ENCODE results near the gene HBG1.
"Not testable (repeated sequence)": the region's sequence is repeated elsewhere in the genome, so short reads cannot be mapped to it uniquely, and the experiment has no call there.

Gene HBG1

DNA sequence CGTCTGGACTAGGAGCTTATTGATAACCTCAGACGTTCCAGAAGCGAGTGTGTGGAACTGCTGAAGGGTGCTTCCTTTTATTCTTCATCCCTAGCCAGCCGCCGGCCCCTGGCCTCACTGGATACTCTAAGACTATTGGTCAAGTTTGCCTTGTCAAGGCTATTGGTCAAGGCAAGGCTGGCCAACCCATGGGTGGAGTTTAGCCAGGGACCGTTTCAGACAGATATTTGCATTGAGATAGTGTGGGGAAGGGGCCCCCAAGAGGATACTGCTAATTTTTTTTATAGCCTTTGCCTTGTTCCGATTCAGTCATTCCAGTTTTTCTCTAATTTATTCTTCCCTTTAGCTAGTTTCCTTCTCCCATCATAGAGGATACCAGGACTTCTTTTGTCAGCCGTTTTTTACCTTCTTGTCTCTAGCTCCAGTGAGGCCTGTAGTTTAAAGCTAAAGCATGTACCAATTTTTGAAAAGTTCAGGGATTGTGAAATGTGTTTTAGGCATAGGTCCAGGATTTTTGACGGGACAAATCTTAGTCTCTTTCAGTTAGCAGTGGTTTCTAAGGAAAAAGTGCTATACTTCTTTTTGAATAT is at the start of gene HBG1:
Gene HBG1 (minus strand): TSS at position 51 of the 590 bp plus-strand sequence. CDS start 53 bp downstream, outside the sequence.
- H3K36me3 ChIP-seq (ENCODE audit: control insufficient read depth, insufficient read depth, low read length); H3K4me1 ChIP-seq (ENCODE audit: control insufficient read depth, insufficient read depth, low read length); H3K27me3 ChIP-seq (ENCODE audit: control insufficient read depth, insufficient read depth, low read length); H3K9ac ChIP-seq (ENCODE audit: low read depth, low read length); H3K4me3 ChIP-seq (ENCODE audit: low read depth, low read length); H3K9me3 ChIP-seq (ENCODE audit: control insufficient read depth, insufficient read depth, low read length); H3K27ac ChIP-seq (ENCODE audit: low read depth, low read length): not testable (repeated sequence)

DNA sequence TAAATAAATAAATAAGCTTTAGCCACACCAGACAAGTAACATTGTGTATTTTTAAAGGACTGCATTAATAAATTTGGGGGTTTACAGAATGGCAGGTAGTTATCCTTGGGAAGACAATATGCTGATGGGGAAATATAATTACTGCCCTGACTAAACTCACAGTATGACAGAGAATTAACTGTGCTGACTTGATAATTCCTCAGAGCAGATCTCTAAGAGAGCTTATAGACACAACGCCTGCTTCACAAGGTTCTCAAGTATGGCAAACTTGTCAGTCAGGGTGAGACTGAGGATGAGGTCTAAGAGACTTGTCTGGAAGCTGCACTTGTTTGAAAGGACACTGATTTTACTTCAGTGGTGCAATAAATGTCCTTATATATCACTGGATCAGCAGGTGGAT is 48.8 kb upstream of the HBG1 start:
- no peak overlapping the region for H3K4me3 ChIP-seq (ENCODE audit: low read depth, low read length)
- H3K27ac ChIP-seq (ENCODE audit: low read depth, low read length): no peak overlapping the region
- no peaks in the 10 kb centered on the region for H3K27me3 ChIP-seq (ENCODE audit: control insufficient read depth, insufficient read depth, low read length)
- H3K9ac ChIP-seq (ENCODE audit: low read depth, low read length): no peak overlapping the region
- H3K36me3 ChIP-seq (ENCODE audit: control insufficient read depth, insufficient read depth, low read length): no peaks in the 10 kb centered on the region
- no peaks in the 10 kb centered on the region for H3K9me3 ChIP-seq (ENCODE audit: control insufficient read depth, insufficient read depth, low read length)
- no peaks in the 10 kb centered on the region for H3K4me1 ChIP-seq (ENCODE audit: control insufficient read depth, insufficient read depth, low read length)

DNA sequence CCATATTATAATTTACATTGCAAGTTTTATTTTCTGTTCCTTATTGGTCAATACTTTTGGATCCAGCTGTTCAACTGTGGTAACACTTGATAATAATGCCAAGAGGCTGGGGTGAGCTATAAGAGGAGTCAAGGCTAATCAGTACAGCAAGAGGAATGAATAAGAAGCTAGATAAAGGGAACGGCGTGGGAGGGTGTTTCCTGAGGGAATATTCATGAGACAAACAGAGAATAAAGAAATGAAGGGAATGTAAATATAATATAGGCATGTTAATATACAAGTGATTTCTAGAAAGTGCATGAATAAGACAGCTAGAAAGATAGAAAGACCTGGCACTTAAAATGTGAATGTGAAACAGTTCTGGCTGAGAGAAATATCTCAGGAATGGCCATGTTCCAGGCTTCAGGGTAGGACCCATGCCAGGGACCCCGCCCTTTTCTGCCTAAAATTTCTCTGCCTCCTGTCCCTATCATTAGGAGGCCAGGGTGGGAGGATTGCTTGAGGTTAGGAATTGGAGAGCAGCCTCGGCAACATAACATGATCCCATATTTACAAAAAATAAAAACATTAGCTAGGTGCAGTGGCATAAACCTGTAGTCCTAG is 48.2 kb upstream of the HBG1 start:
- Histone ChIP-seq H3K27me3 (ENCODE audit: control insufficient read depth, insufficient read depth, low read length) (no peaks in the 10 kb centered on the region), H3K4me1 (ENCODE audit: control insufficient read depth, insufficient read depth, low read length) (no peaks in the 10 kb centered on the region), H3K27ac (ENCODE audit: low read depth, low read length) (no peak overlapping the region), H3K4me3 (ENCODE audit: low read depth, low read length) (no peak overlapping the region), H3K36me3 (ENCODE audit: control insufficient read depth, insufficient read depth, low read length) (no peaks in the 10 kb centered on the region), H3K9me3 (ENCODE audit: control insufficient read depth, insufficient read depth, low read length) (no peaks in the 10 kb centered on the region), H3K9ac (ENCODE audit: low read depth, low read length) (no peak overlapping the region)

DNA sequence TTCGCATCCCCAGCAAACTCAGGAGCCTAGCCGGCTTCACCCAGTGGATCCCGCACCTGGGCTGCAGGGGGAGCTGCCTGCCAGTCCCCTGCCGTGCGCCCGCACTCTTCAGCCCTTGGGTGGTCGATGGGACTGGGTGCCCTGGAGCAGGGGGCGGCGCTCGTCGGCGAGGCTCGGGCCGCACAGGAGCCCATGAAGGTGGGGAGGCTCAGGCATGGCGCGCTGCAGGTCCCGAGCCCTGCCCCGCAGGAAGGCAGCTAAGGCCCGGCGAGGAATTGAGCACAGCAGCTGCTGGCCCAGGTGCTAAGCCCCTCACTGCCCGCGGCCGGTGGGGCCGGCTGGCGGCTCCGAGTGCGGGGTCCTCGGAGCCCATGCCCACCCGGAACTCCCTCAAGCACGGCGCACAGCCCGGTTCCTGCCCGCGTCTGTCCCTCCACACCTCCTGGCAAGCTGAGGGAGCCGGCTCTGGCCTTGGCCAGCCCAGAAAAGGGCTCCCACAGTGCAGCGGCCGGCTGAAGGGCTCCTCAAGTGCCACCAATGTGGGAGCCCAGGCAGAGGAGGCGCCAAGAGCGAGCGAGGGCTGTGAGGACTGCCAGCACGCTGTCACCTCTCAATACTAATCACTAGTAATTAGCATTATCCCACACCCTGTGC is 44.8 kb upstream of the HBG1 start:
- H3K4me1 ChIP-seq (ENCODE audit: control insufficient read depth, insufficient read depth, low read length); H3K9ac ChIP-seq (ENCODE audit: low read depth, low read length); H3K27ac ChIP-seq (ENCODE audit: low read depth, low read length); H3K27me3 ChIP-seq (ENCODE audit: control insufficient read depth, insufficient read depth, low read length); H3K4me3 ChIP-seq (ENCODE audit: low read depth, low read length); H3K36me3 ChIP-seq (ENCODE audit: control insufficient read depth, insufficient read depth, low read length); H3K9me3 ChIP-seq (ENCODE audit: control insufficient read depth, insufficient read depth, low read length): not testable (repeated sequence)

DNA sequence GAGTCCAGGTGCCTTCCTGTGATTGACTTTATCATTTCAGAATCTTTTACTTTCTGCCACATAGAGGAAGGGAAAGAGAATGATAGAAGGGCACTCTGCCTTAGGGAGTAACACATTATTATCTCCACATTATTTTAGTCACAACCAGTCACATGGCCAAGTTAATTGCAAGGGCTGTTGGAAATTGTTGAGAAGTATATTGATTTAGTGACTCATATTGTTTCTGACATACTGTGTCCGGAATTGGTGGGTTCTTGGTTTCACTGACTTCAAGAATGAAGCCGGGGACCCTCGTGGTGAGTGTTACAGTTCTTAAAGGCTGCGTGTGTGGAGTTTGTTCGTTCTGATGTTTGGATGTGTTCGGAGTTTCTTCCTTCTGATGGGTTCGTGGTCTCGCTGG is 43.4 kb upstream of the HBG1 start:
- Histone ChIP-seq H3K4me1 (ENCODE audit: control insufficient read depth, insufficient read depth, low read length) (no peaks in the 10 kb centered on the region), H3K4me3 (ENCODE audit: low read depth, low read length) (no peak overlapping the region), H3K9me3 (ENCODE audit: control insufficient read depth, insufficient read depth, low read length) (no peaks in the 10 kb centered on the region), H3K36me3 (ENCODE audit: control insufficient read depth, insufficient read depth, low read length) (no peaks in the 10 kb centered on the region), H3K27ac (ENCODE audit: low read depth, low read length) (no peak overlapping the region), H3K27me3 (ENCODE audit: control insufficient read depth, insufficient read depth, low read length) (no peaks in the 10 kb centered on the region), H3K9ac (ENCODE audit: low read depth, low read length) (no peak overlapping the region)

DNA sequence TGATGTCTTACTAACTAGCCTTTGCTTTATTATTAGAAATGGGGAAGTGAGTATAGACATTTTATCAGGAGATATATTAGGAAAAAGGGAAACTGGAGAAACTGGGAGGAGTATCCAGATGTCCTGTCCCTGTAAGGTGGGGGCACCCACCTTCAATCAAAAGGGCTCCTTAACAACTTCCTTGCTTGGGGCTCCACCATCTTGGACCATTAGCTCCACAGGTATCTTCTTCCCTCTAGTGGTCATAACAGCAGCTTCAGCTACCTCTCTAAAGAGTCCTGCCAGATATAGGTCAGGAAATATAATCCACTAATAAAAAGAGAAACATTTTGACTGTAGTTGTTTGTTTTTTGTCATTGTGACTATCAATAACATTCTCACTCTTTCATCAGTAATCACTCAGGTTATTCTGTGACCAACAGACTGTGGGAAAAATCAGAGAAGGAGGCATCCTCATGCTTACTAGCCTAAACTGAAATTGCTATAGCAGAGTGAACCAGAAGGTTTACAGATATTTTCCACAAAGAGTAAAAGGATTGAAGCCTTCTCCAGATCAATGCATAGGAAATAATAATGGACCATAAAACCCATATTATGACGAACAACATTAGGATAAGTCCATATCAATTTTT is 41.7 kb upstream of the HBG1 start:
- Histone ChIP-seq H3K4me3 (ENCODE audit: low read depth, low read length) (no peak overlapping the region), H3K36me3 (ENCODE audit: control insufficient read depth, insufficient read depth, low read length) (no peaks in the 10 kb centered on the region), H3K4me1 (ENCODE audit: control insufficient read depth, insufficient read depth, low read length) (no peaks in the 10 kb centered on the region), H3K9ac (ENCODE audit: low read depth, low read length) (no peak overlapping the region), H3K27me3 (ENCODE audit: control insufficient read depth, insufficient read depth, low read length) (no peaks in the 10 kb centered on the region), H3K9me3 (ENCODE audit: control insufficient read depth, insufficient read depth, low read length) (no peaks in the 10 kb centered on the region), H3K27ac (ENCODE audit: low read depth, low read length) (no peak overlapping the region)

DNA sequence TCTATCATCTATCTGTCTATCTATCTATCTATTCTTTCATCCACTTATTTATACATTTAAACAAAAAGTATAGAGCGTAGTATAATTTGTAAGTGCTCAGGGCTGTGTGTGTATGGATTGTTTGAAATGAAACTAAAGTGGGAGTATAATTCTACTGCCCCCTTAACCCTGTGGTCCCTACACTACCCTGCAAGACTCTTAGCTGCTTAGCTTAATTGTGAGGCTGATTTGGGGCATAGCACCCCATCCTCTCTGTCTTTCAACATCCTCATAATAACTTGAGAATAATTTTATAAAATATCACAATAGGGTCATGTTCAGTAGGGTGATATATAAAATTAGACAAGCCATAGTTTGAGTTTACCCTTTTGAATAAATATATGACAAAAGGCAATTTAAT is 40.4 kb upstream of the HBG1 start:
- Histone ChIP-seq H3K36me3 (ENCODE audit: control insufficient read depth, insufficient read depth, low read length) (no peaks in the 10 kb centered on the region), H3K9ac (ENCODE audit: low read depth, low read length) (no peak overlapping the region), H3K27me3 (ENCODE audit: control insufficient read depth, insufficient read depth, low read length) (no peaks in the 10 kb centered on the region), H3K4me1 (ENCODE audit: control insufficient read depth, insufficient read depth, low read length) (no peaks in the 10 kb centered on the region), H3K27ac (ENCODE audit: low read depth, low read length) (no peak overlapping the region), H3K4me3 (ENCODE audit: low read depth, low read length) (no peak overlapping the region), H3K9me3 (ENCODE audit: control insufficient read depth, insufficient read depth, low read length) (no peaks in the 10 kb centered on the region)

DNA sequence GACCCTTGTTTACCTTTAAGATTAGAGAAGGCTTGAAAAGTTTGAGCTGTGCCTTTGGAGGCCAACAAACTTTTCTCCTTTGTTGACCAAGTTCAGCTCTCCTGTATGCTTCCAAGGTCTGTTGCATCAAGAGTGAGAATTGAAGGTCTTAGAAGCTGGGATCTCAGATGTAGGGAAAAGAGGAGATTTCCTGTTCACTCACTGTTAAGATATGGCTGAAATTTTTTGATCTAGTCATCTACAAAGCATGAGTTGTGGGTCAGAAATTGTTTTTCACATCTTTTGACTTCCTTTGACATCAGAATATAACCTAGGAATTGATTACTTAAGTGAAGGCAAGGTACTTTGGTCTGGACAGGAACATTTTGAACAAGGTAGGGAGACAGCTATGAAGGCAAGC is 40.0 kb upstream of the HBG1 start:
- no peak overlapping the region for H3K9ac ChIP-seq (ENCODE audit: low read depth, low read length)
- H3K4me3 ChIP-seq (ENCODE audit: low read depth, low read length): no peak overlapping the region
- no peak overlapping the region for H3K27ac ChIP-seq (ENCODE audit: low read depth, low read length)
- H3K4me1 ChIP-seq (ENCODE audit: control insufficient read depth, insufficient read depth, low read length): no peaks in the 10 kb centered on the region
- H3K36me3 ChIP-seq (ENCODE audit: control insufficient read depth, insufficient read depth, low read length): no peaks in the 10 kb centered on the region
- no peaks in the 10 kb centered on the region for H3K27me3 ChIP-seq (ENCODE audit: control insufficient read depth, insufficient read depth, low read length)
- H3K9me3 ChIP-seq (ENCODE audit: control insufficient read depth, insufficient read depth, low read length): no peaks in the 10 kb centered on the region

DNA sequence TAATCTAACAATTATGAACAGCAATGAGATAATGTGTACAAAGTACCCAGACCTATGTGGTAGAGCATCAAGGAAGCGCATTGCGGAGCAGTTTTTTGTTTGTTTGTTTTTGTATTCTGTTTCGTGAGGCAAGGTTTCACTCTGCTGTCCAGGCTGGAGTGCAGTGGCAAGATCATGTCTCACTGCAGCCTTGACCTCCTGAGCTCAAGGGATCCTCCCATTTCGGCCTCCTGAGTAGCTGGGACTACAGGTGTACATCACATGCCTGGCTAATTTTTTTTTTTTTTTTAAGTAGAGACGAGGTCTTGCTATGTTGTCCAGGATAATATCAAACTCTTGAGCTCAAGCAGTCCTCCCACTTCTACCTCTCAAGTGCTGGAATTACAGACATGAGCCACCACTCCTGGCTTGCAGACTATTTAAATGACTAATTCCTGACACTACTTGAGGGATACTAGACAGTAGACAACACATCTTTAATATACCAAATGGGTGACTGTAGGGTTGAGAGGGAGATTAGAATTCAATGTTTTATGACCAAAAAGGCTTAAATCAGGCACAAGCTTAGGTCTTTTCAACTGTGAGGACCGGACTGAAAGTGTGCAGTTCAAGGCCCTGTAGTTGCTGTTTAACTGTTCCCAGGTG is 39.4 kb upstream of the HBG1 start:
- no peaks in the 10 kb centered on the region for H3K36me3 ChIP-seq (ENCODE audit: control insufficient read depth, insufficient read depth, low read length)
- H3K4me3 ChIP-seq (ENCODE audit: low read depth, low read length): no peak overlapping the region
- no peaks in the 10 kb centered on the region for H3K4me1 ChIP-seq (ENCODE audit: control insufficient read depth, insufficient read depth, low read length)
- H3K27me3 ChIP-seq (ENCODE audit: control insufficient read depth, insufficient read depth, low read length): no peaks in the 10 kb centered on the region
- no peak overlapping the region for H3K27ac ChIP-seq (ENCODE audit: low read depth, low read length)
- H3K9me3 ChIP-seq (ENCODE audit: control insufficient read depth, insufficient read depth, low read length): no peaks in the 10 kb centered on the region
- H3K9ac ChIP-seq (ENCODE audit: low read depth, low read length): no peak overlapping the region

DNA sequence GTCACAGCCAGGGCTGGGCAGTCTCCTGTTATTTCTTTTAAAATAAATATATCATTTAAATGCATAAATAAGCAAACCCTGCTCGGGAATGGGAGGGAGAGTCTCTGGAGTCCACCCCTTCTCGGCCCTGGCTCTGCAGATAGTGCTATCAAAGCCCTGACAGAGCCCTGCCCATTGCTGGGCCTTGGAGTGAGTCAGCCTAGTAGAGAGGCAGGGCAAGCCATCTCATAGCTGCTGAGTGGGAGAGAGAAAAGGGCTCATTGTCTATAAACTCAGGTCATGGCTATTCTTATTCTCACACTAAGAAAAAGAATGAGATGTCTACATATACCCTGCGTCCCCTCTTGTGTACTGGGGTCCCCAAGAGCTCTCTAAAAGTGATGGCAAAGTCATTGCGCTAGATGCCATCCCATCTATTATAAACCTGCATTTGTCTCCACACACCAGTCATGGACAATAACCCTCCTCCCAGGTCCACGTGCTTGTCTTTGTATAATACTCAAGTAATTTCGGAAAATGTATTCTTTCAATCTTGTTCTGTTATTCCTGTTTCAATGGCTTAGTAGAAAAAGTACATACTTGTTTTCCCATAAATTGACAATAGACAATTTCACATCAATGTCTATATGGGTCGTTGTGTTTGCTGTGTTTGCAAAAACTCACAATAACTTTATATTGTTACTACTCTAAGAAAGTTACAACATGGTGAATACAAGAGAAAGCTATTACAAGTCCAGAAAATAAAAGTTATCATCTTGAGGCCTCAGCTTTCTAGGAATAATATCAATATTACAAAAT is 38.6 kb upstream of the HBG1 start:
- Histone ChIP-seq H3K9ac (ENCODE audit: low read depth, low read length) (no peak overlapping the region), H3K4me3 (ENCODE audit: low read depth, low read length) (no peak overlapping the region), H3K4me1 (ENCODE audit: control insufficient read depth, insufficient read depth, low read length) (no peaks in the 10 kb centered on the region), H3K9me3 (ENCODE audit: control insufficient read depth, insufficient read depth, low read length) (no peaks in the 10 kb centered on the region), H3K27me3 (ENCODE audit: control insufficient read depth, insufficient read depth, low read length) (no peaks in the 10 kb centered on the region), H3K36me3 (ENCODE audit: control insufficient read depth, insufficient read depth, low read length) (no peaks in the 10 kb centered on the region), H3K27ac (ENCODE audit: low read depth, low read length) (no peak overlapping the region)

Data from HUES48 (cell line).